MCF 10A (cell line): ENCODE measurements around the gene UGT1A10. TPM values are rescaled to one million over a fixed set of nuclear protein-coding genes. Genes with fewer than 3 reads are reported as not detected.

Experiments
- BruUV-seq: library from RNA; stranded (reverse); fragments of 400-500 nt; replicated peaks from 2 replicates; lab custom pipeline; 2021; lab: Mats Ljungman, UMichigan
- CTCF ChIA-PET: fragments of 300-600 bp; sonication (Branson Sonifier 250); formaldehyde crosslinking; extraction: SDS; loops from one replicate; lab custom pipeline; 2021; ENCODE audit warnings: antibody characterized with exemption, inconsistent platforms; lab: Yijun Ruan, JAX
- POLR2A ChIA-PET: fragments of 300-600, 350-650 bp; sonication (Branson Sonifier 250); formaldehyde crosslinking; extraction: SDS; loops from one replicate; lab custom pipeline; 2020; ENCODE audit warnings: antibody characterized with exemption, inconsistent platforms; lab: Yijun Ruan, JAX
- DNase-seq: peaks from one replicate; pipeline ENCODE4 v3.0.0-alpha.2; 2018; ENCODE audit not compliant: unreplicated experiment
- H3K27ac Mint-ChIP-seq: one replicate; pipeline ENCODE4 v1.8.0; 2022; ENCODE audit warnings: mild to moderate bottlenecking, low read depth, mixed read lengths; ENCODE audit not compliant: unreplicated experiment
- H3K27me3 Mint-ChIP-seq: one replicate; pipeline ENCODE4 v1.8.0; 2022; ENCODE audit warnings: mixed read lengths; ENCODE audit not compliant: insufficient read depth, unreplicated experiment
- H3K36me3 Mint-ChIP-seq: one replicate; pipeline ENCODE4 v1.8.0; 2022; ENCODE audit warnings: mild to moderate bottlenecking, moderate library complexity, mixed read lengths; ENCODE audit not compliant: insufficient read depth, unreplicated experiment
- H3K4me1 Mint-ChIP-seq: one replicate; pipeline ENCODE4 v1.8.0; 2022; ENCODE audit warnings: mixed read lengths; ENCODE audit not compliant: insufficient read depth, unreplicated experiment
- H3K4me3 Mint-ChIP-seq: one replicate; pipeline ENCODE4 v1.8.0; 2022; ENCODE audit warnings: mild to moderate bottlenecking, moderate library complexity, mixed read lengths; ENCODE audit not compliant: unreplicated experiment
- H3K9me3 Mint-ChIP-seq: one replicate; pipeline ENCODE4 v1.8.0; 2022; ENCODE audit warnings: mixed read lengths; ENCODE audit not compliant: unreplicated experiment
- CTCF ChIP-seq: fragments of 200-600 bp; IDR thresholded peaks from one replicate; pipeline ENCODE4 v1.8.0; 2022; ENCODE audit warnings: antibody characterized with exemption, mild to moderate bottlenecking; ENCODE audit not compliant: unreplicated experiment
- intact Hi-C: fragments of 100-400 bp; cut with micrococcal nuclease; formaldehyde crosslinking; loops from 2 replicates; pipeline ENCODE4 v1.14.1; 2022
- total RNA-seq: library from RNA; stranded (reverse); gene quantifications from 2 replicates; pipeline ENCODE4 v1.2.3, GENCODE V29; 2022

UGT1A10 gene
- total RNA-seq, 1 experiment from 2014 or later, result not detected

- Mint-ChIP-seq H3K27ac (no peak within 1 kb of the TSS), H3K9me3 (no peaks in the 10 kb centered on the region), H3K36me3 (no peaks in the 10 kb centered on the region), H3K4me3 (no peak within 1 kb of the TSS), H3K4me1 (peaks cover 15% of the 10 kb centered on the region), H3K27me3 (no peaks in the 10 kb centered on the region)
- ChIA-PET CTCF (interaction anchor here (0.8 to 1.9 kb wide), 2 partner anchors 48 to 102 kb away, joined by 3 to 4 read pairs; no protein-coding TSS in a partner anchor), POLR2A (no interaction called here)
- TF ChIP-seq CTCF, result no peak
- no TSS peak for BruUV-seq
- no peak for DNase-seq
- intact Hi-C loops, result no loop called here
Observed at GRCh38 chr2:233760043-233760442, 123.8 kb downstream of the UGT1A10 start, which contains the start of gene UGT1A1. TSS of gene UGT1A1 (plus strand) at chr2:233760270. CDS start at chr2:233760288, 18 bp downstream.

GRCh38 chr2:233761040-233761769 lies 125.0 kb downstream of the UGT1A10 start:
- BruUV-seq, result no TSS peak
- no peak overlapping the region for H3K4me3 Mint-ChIP-seq
- CTCF ChIA-PET, result interaction anchor here (1.9 kb wide), 1 partner anchor 50 kb away, joined by 4 read pairs; no protein-coding TSS in a partner anchor
- intact Hi-C loops, result no loop called here
- H3K4me1 Mint-ChIP-seq, result peaks cover 15% of the 10 kb centered on the region
- H3K27ac Mint-ChIP-seq, result peak overlapping the region; percentile 33
- no peaks in the 10 kb centered on the region for H3K27me3 Mint-ChIP-seq
- peak; percentile 10 for DNase-seq
- POLR2A ChIA-PET, result interaction anchor here (0.6 to 1.1 kb wide), 4 partner anchors 9 to 1145 kb away, joined by 3 to 4 read pairs (median 3); no protein-coding TSS in a partner anchor
- no peaks in the 10 kb centered on the region for H3K36me3 Mint-ChIP-seq
- no peak for TF ChIP-seq CTCF
- no peaks in the 10 kb centered on the region for H3K9me3 Mint-ChIP-seq

DNA sequence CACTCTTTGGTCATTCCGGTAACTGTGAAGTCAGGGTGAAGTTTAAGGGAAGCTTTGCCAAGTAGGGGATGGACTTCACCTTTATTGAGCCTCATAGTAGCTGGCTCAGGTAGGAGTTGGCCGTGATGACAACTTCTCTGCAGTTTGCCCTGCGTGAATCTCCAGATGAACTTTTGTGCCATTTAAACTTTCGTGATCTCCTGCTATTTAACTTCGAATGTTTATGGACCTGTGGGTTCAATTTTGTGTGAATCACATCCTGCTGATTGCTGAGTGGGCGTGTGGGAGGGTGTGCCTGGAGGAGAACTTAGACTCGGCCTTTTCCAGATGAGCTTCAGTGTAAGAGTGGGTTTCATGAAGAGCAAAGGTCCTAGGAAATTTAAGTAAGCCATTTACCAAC lies 128.0 kb downstream of the UGT1A10 start:
- intact Hi-C loops, result no loop called here
- ChIA-PET CTCF (no interaction called here), POLR2A (interaction anchor here (0.7 to 1.3 kb wide), 2 partner anchors 12 to 1982 kb away, joined by 3 read pairs; no protein-coding TSS in a partner anchor)
- Mint-ChIP-seq H3K4me3 (no peak overlapping the region), H3K9me3 (no peaks in the 10 kb centered on the region), H3K36me3 (no peaks in the 10 kb centered on the region), H3K27ac (no peak overlapping the region), H3K4me1 (peaks cover 15% of the 10 kb centered on the region), H3K27me3 (no peaks in the 10 kb centered on the region)
- TF ChIP-seq CTCF, result no peak
- no TSS peak for BruUV-seq
- peak; percentile 26 for DNase-seq

DNA sequence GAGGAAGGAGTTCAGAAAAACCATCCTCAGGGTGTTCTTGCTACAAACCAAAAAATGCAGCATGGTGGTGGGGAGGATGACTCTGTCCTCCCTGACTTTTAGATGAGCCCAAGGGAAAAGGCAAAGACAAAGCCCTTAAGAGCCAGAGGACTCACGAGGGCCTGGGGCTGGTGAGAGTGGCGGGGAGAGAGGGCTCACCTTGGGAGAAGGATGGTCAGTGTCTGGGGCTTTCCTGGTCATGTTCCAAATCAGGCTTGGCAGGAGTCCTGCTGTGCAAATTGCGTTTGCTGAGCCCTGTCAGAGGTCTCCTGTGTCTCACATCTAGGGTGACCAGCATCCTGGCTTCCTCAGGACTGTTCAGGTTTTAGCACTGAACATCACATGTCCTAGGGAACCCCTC lies 128.5 kb downstream of the UGT1A10 start:
- ChIA-PET POLR2A (interaction anchor here (0.7 to 1.3 kb wide), 2 partner anchors 12 to 1981 kb away, joined by 3 read pairs; no protein-coding TSS in a partner anchor), CTCF (no interaction called here)
- Mint-ChIP-seq H3K27ac (no peak overlapping the region), H3K4me1 (peaks cover 15% of the 10 kb centered on the region), H3K9me3 (no peaks in the 10 kb centered on the region), H3K27me3 (no peaks in the 10 kb centered on the region), H3K36me3 (no peaks in the 10 kb centered on the region), H3K4me3 (no peak overlapping the region)
- intact Hi-C loops, result no loop called here
- DNase-seq, result no peak
- no peak for TF ChIP-seq CTCF
- BruUV-seq, result no TSS peak
